ENCODE results near the gene KDM4B. TPM values are rescaled to one million over a fixed set of nuclear protein-coding genes. Genes with fewer than 3 reads are reported as not detected.

Gene KDM4B
- polyA plus RNA-seq, 3 donors: 6.4 to 22.7 (median 12.7) TPM

DNA sequence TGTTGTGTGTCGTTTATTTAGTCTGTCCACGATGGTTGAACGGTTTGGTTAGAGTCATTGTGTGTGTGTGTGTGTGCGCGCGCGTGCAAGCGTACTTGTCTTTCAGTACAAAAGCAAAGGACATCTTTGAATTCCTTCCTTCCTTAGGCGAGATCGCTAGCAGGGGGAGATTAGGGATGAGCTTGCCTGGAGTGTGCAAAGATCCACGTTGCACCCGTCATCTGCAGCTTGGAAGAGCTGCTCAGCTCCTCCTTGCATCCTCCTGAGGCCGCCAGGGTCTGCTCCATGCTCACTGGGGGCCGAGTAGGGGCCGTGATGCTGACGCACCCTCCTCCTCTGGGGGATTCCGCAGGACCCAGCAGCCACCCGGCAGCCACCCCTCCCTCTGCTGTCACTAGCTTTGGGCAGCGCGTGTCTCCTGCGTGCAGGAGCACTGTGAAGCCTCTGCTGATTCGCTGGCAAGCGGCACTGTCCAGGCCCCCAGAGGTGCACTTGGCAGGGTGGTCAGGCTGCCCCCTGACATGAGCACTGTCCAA is 137.3 kb downstream of the KDM4B start:
- Mint-ChIP-seq H3K9me3 (no peaks in the 10 kb centered on the region), H3K36me3 (peaks cover 34 to 53% of the 10 kb centered on the region in 2 donors), H3K27me3 (ENCODE audit: low read depth in 3 of 3) (no peaks in the 10 kb centered on the region), H3K4me1 (no peaks in the 10 kb centered on the region), H3K27ac (no peak overlapping the region), H3K4me3 (no peak overlapping the region)
- Histone ChIP-seq H4K20me1 (ENCODE audit: insufficient read depth, low read length) (peaks cover 56% of the 10 kb centered on the region), H3K27ac (ENCODE audit: low read depth in 1 of 2, low read length in 2 of 2) (no peak overlapping the region), H3K36me3 (replicated peaks in 1 of 2; ENCODE audit: control insufficient read depth in 1 of 2, insufficient read depth in 2 of 2, low read length in 2 of 2) (peaks cover 50 to 63% of the 10 kb centered on the region in 2 donors), H3K9me3 (replicated peaks in 1 of 2; ENCODE audit: control insufficient read depth in 1 of 2, insufficient read depth in 1 of 2, low read length in 2 of 2) (no peaks in the 10 kb centered on the region), H3K4me3 (replicated peaks in 1 of 3; ENCODE audit: low read depth in 2 of 3, low read length in 3 of 3) (no peak overlapping the region), H3K4me2 (replicated peaks; ENCODE audit: extremely low read depth, low read length, poor library complexity, severe bottlenecking) (no peak overlapping the region), H3K9ac (ENCODE audit: insufficient read depth, low read length, poor library complexity, severe bottlenecking) (no peak overlapping the region), H3K27me3 (ENCODE audit: control insufficient read depth in 2 of 2, insufficient read depth in 2 of 2, low read length in 2 of 2) (no peaks in the 10 kb centered on the region), H2AFZ (ENCODE audit: insufficient read depth, low read depth, low read length, poor library complexity, severe bottlenecking) (no peak overlapping the region), H3K79me2 (ENCODE audit: insufficient read depth, low read length) (no peaks in the 10 kb centered on the region), H3K4me1 (ENCODE audit: control insufficient read depth in 1 of 2, insufficient read depth in 2 of 2, low read length in 2 of 2) (no peaks in the 10 kb centered on the region)
- no peak for DNase-seq
- 97% methylated on average over 17 of the region's 23 CpGs for WGBS (ENCODE audit: insufficient coverage)
- TF ChIP-seq, protein P1, sequence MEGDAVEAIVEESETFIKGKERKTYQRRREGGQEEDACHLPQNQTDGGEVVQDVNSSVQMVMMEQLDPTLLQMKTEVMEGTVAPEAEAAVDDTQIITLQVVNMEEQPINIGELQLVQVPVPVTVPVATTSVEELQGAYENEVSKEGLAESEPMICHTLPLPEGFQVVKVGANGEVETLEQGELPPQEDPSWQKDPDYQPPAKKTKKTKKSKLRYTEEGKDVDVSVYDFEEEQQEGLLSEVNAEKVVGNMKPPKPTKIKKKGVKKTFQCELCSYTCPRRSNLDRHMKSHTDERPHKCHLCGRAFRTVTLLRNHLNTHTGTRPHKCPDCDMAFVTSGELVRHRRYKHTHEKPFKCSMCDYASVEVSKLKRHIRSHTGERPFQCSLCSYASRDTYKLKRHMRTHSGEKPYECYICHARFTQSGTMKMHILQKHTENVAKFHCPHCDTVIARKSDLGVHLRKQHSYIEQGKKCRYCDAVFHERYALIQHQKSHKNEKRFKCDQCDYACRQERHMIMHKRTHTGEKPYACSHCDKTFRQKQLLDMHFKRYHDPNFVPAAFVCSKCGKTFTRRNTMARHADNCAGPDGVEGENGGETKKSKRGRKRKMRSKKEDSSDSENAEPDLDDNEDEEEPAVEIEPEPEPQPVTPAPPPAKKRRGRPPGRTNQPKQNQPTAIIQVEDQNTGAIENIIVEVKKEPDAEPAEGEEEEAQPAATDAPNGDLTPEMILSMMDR (IDR thresholded peaks at IDR 0.05): no peak
- intact Hi-C loops (cut with micrococcal nuclease): no loop called here

DNA sequence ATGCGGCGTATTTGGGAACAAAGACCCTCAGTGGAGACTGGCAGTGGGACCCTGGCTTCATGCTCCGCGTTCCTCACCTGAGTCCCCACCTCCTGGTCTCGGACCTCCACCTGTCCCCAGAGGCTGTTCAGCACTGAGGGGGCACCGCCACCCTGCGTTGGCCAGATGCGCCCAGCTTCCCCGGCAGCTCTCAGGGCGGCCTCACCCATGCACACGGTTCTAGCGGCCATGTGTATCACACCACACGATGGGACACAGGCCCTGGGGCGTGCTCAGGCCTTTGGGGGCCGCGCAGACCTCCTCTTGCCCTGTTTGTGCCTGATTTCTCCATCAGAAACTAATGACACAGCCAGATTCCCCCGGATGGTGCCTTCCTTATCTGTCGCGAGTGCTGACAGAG is 138.1 kb downstream of the KDM4B start:
- Mint-ChIP-seq H3K9me3 (no peaks in the 10 kb centered on the region), H3K27me3 (ENCODE audit: low read depth in 3 of 3) (no peaks in the 10 kb centered on the region), H3K4me3 (no peak overlapping the region), H3K4me1 (no peaks in the 10 kb centered on the region), H3K27ac (no peak overlapping the region), H3K36me3 (peaks cover 41 to 58% of the 10 kb centered on the region in 2 donors)
- DNase-seq: no peak
- H3K4me2 ChIP-seq (replicated peaks; ENCODE audit: extremely low read depth, low read length, poor library complexity, severe bottlenecking): no peak overlapping the region
- no peak overlapping the region for H3K9ac ChIP-seq (ENCODE audit: insufficient read depth, low read length, poor library complexity, severe bottlenecking)
- H3K27ac ChIP-seq (ENCODE audit: low read depth in 1 of 2, low read length in 2 of 2): no peak overlapping the region
- H3K36me3 ChIP-seq (replicated peaks in 1 of 2; ENCODE audit: control insufficient read depth in 1 of 2, insufficient read depth in 2 of 2, low read length in 2 of 2): peaks cover 53 to 70% of the 10 kb centered on the region in 2 donors
- H3K4me3 ChIP-seq (replicated peaks in 1 of 3; ENCODE audit: low read depth in 2 of 3, low read length in 3 of 3): no peak overlapping the region
- H3K27me3 ChIP-seq (ENCODE audit: control insufficient read depth in 2 of 2, insufficient read depth in 2 of 2, low read length in 2 of 2): no peaks in the 10 kb centered on the region
- TF ChIP-seq, protein P1 (IDR thresholded peaks at IDR 0.05): no peak
- no peaks in the 10 kb centered on the region for H3K9me3 ChIP-seq (replicated peaks in 1 of 2; ENCODE audit: control insufficient read depth in 1 of 2, insufficient read depth in 1 of 2, low read length in 2 of 2)
- H3K79me2 ChIP-seq (ENCODE audit: insufficient read depth, low read length): no peaks in the 10 kb centered on the region
- peaks cover 49% of the 10 kb centered on the region for H4K20me1 ChIP-seq (ENCODE audit: insufficient read depth, low read length)
- H3K4me1 ChIP-seq (ENCODE audit: control insufficient read depth in 1 of 2, insufficient read depth in 2 of 2, low read length in 2 of 2): no peaks in the 10 kb centered on the region
- H2AFZ ChIP-seq (ENCODE audit: insufficient read depth, low read depth, low read length, poor library complexity, severe bottlenecking): no peak overlapping the region
- WGBS (ENCODE audit: insufficient coverage): 95% methylated on average over 16 of the region's 19 CpGs
- intact Hi-C loops (cut with micrococcal nuclease): no loop called here

Measured in CD14-positive monocyte (primary cell).